ENCODE data around the gene MAP4. TPM values are rescaled to one million over a fixed set of nuclear protein-coding genes. Genes with fewer than 3 reads are reported as not detected.

Gene MAP4
- polyA plus RNA-seq, 2 of the 4 experiments (the other 2 are of a cell fraction), result 77.7 to 98.5 TPM

GRCh38 chr3:47985381-47985780 lies 30.8 kb downstream of the MAP4 start:
- CTCF ChIA-PET, result no interaction called here

GRCh38 chr3:47984075-47984728 lies 32.0 kb downstream of the MAP4 start:
- TF ChIP-seq GATA3 (IDR thresholded peaks at IDR 0.05; ENCODE audit: borderline replicate concordance), result no peak
- no peak for TF ChIP-seq FOSL2 (IDR thresholded peaks at IDR 0.05)
- TF ChIP-seq FOSL2 (CRISPR knock-in tag; IDR thresholded peaks at IDR 0.05), result peak; percentile 74
- 38% methylated on average over 3 of the region's 3 CpGs for WGBS (ENCODE audit: missing lambda C conversion rate)
- Histone ChIP-seq H3K4me3 (no peak overlapping the region), H3K4me1 (peaks cover 39% of the 10 kb centered on the region), H3K4me2 (peak overlapping the region; percentile 13), H3K9me3 (no peaks in the 10 kb centered on the region), H3K27ac (peak overlapping the region in 1 of 2 experiments; percentile 62; a peak in 3 of 6 replicates)
- ATAC-seq (peak in 1 of 2 experiments; percentile 70; a peak in 3 of 6 replicates), FAIRE-seq (no peak), DNase-seq (ENCODE audit: low read depth in 1 of 2, low spot score in 1 of 2) (peak in 1 of 2 experiments; percentile 41)
- POLR2A ChIA-PET, result no interaction called here
- CTCF ChIA-PET, result interaction anchor here (1.2 kb wide), 1 partner anchor 167 kb away, joined by 3 read pairs; no protein-coding TSS in a partner anchor

More at GRCh38 chr3:47985381-47985780, 30.8 kb downstream of the MAP4 start:
- Histone ChIP-seq H3K4me2 (no peak overlapping the region), H3K27ac (no peak overlapping the region; a peak in 1 of 6 replicates), H3K4me1 (peaks cover 42% of the 10 kb centered on the region), H3K4me3 (no peak overlapping the region), H3K9me3 (no peaks in the 10 kb centered on the region)
- POLR2A ChIA-PET, result no interaction called here
- no peak for DNase-seq (ENCODE audit: low read depth in 1 of 2, low spot score in 1 of 2)
- 63% methylated on average over 1 of the region's 1 CpG for WGBS (ENCODE audit: missing lambda C conversion rate)
- ATAC-seq, result no peak
- TF ChIP-seq FOXS1 (CRISPR knock-in tag; IDR thresholded peaks at IDR 0.05), result no peak
- no peak for TF ChIP-seq NFE2L2 (conservative IDR thresholded peaks at IDR 0.05; ENCODE audit: low read length)
- no peak for TF ChIP-seq PBX3 (IDR thresholded peaks at IDR 0.05)
- no peak for TF ChIP-seq RAD21 (conservative IDR thresholded peaks at IDR 0.05 in 1 of 2, IDR thresholded peaks at IDR 0.05 in 1 of 2)
- no peak for TF ChIP-seq SREBF2 (IDR thresholded peaks at IDR 0.05)
- TF ChIP-seq EHMT2 (IDR thresholded peaks at IDR 0.05; ENCODE audit: low read depth), result no peak
- TF ChIP-seq, protein P1, sequence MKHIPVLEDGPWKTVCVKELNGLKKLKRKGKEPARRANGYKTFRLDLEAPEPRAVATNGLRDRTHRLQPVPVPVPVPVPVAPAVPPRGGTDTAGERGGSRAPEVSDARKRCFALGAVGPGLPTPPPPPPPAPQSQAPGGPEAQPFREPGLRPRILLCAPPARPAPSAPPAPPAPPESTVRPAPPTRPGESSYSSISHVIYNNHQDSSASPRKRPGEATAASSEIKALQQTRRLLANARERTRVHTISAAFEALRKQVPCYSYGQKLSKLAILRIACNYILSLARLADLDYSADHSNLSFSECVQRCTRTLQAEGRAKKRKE (CRISPR knock-in tag; IDR thresholded peaks at IDR 0.05; ENCODE audit: low read depth), result no peak
- FAIRE-seq, result no peak

- CTCF ChIA-PET, result interaction anchor here (2.0 kb wide), 1 partner anchor 9 kb away, joined by 11 read pairs; no protein-coding TSS in a partner anchor
- Histone ChIP-seq H3K9me3 (no peaks in the 10 kb centered on the region), H3K4me1 (peaks cover 48% of the 10 kb centered on the region), H3K27ac (no peak overlapping the region), H3K4me3 (no peak overlapping the region), H3K4me2 (no peak overlapping the region)
- FAIRE-seq, result no peak
- POLR2A ChIA-PET, result no interaction called here
- WGBS (ENCODE audit: missing lambda C conversion rate), result 95% methylated on average over 2 of the region's 2 CpGs
- no peak for ATAC-seq
- TF ChIP-seq EHF (CRISPR knock-in tag; IDR thresholded peaks at IDR 0.05) (no peak), PHF8 (IDR thresholded peaks at IDR 0.05; ENCODE audit: borderline replicate concordance, low read depth) (no peak), NPAS2 (CRISPR knock-in tag; IDR thresholded peaks at IDR 0.05; ENCODE audit: borderline replicate concordance) (no peak), FOSB (CRISPR knock-in tag; IDR thresholded peaks at IDR 0.05) (no peak), ZSCAN20 (CRISPR knock-in tag; IDR thresholded peaks at IDR 0.05) (no peak), FOSL2 (IDR thresholded peaks at IDR 0.05) (no peak), FOSL2 (CRISPR knock-in tag; IDR thresholded peaks at IDR 0.05) (no peak), ZFP36 (IDR thresholded peaks at IDR 0.05; ENCODE audit: borderline replicate concordance, partially characterized antibody) (no peak), MAFK (IDR thresholded peaks at IDR 0.05; ENCODE audit: partially characterized antibody) (no peak), CBX8 (IDR thresholded peaks at IDR 0.05) (no peak), HOXB5 (CRISPR knock-in tag; IDR thresholded peaks at IDR 0.05) (no peak), BHLHE40 (IDR thresholded peaks at IDR 0.05; ENCODE audit: low read depth, low read length) (no peak), MYC (IDR thresholded peaks at IDR 0.05; ENCODE audit: borderline replicate concordance, low read length) (no peak), NFE2L2 (conservative IDR thresholded peaks at IDR 0.05; ENCODE audit: low read length) (no peak)
- no peak for DNase-seq (ENCODE audit: low read depth in 1 of 2, low spot score in 1 of 2)
Measured at GRCh38 chr3:47980795-47981194, 35.4 kb downstream of the MAP4 start.

Measured in A549 (cell line).